Neuronal stem cell (in vitro differentiated cells): ENCODE results near the gene CLUH.

ENCODE experiments used
- DNase-seq: peaks from one replicate; pipeline ENCODE4 v3.0.0-alpha.2; 2013; ENCODE audit warnings: low spot score
- H2AFZ ChIP-seq: one replicate; pipeline ENCODE4 v1.6.1; 2013; ENCODE audit warnings: mild to moderate bottlenecking, low read length, inconsistent platforms
- H2AK5ac ChIP-seq: 2 replicates; pipeline ENCODE4 v1.6.1; 2013; ENCODE audit warnings: low read depth, mild to moderate bottlenecking, inconsistent platforms, low read length, moderate library complexity, mixed read lengths
- H2BK120ac ChIP-seq: 2 replicates; pipeline ENCODE4 v1.6.1; 2013; ENCODE audit warnings: low read depth, mild to moderate bottlenecking, inconsistent platforms, low read length, moderate library complexity, mixed read lengths
- H2BK12ac ChIP-seq: one replicate; pipeline ENCODE4 v1.6.1; 2013; ENCODE audit warnings: low read length, inconsistent platforms
- H2BK15ac ChIP-seq: 2 replicates; pipeline ENCODE4 v1.6.1; 2013; ENCODE audit warnings: mild to moderate bottlenecking, low read length, inconsistent platforms, mixed read lengths
- H2BK5ac ChIP-seq: one replicate; pipeline ENCODE4 v1.6.1; 2013; ENCODE audit warnings: inconsistent platforms, mild to moderate bottlenecking, low read length, moderate library complexity
- H3K14ac ChIP-seq: one replicate; pipeline ENCODE4 v1.6.1; 2013; ENCODE audit warnings: low read length, inconsistent platforms
- H3K18ac ChIP-seq: 2 replicates; pipeline ENCODE4 v1.6.1; 2013; ENCODE audit warnings: low read length, inconsistent platforms
- H3K23ac ChIP-seq: 2 replicates; pipeline ENCODE4 v1.6.1; 2013; ENCODE audit warnings: low read depth, mild to moderate bottlenecking, mixed read lengths, low read length, inconsistent platforms; ENCODE audit not compliant: poor library complexity
- H3K27ac ChIP-seq: replicated peaks from 3 replicates; pipeline ENCODE4 v1.5.1; 2013; ENCODE audit warnings: low read length, inconsistent platforms
- H3K27me3 ChIP-seq, 3 experiments: 2 replicates each; pipeline ENCODE4 v1.6.1; 2013; ENCODE audit warnings: low read length in 3 of 3, mild to moderate bottlenecking in 2 of 3, inconsistent platforms in 1 of 3, low read depth in 1 of 3, mixed read lengths in 1 of 3, moderate library complexity in 1 of 3; ENCODE audit not compliant: control insufficient read depth in 3 of 3, insufficient read depth in 3 of 3
- H3K36me3 ChIP-seq, 2 donors: replicated peaks in 1 of 2; 2 replicates each; pipeline ENCODE4 v1.6.1; 2013; ENCODE audit warnings: low read length in 2 of 2; ENCODE audit not compliant: control insufficient read depth in 2 of 2, insufficient read depth in 2 of 2
- H3K4ac ChIP-seq: 2 replicates; pipeline ENCODE4 v1.6.1; 2013; ENCODE audit warnings: inconsistent platforms, mild to moderate bottlenecking, low read length, moderate library complexity
- H3K4me1 ChIP-seq, 2 donors: 1 replicate in 1 of 2; 2 replicates in 1 of 2; pipeline ENCODE4 v1.6.1; 2013; ENCODE audit warnings: low read length in 2 of 2, low read depth in 1 of 2; ENCODE audit not compliant: control insufficient read depth in 2 of 2, insufficient read depth in 1 of 2
- H3K4me2 ChIP-seq: one replicate; pipeline ENCODE4 v1.6.1; 2013; ENCODE audit warnings: mild to moderate bottlenecking, low read length, inconsistent platforms; ENCODE audit not compliant: insufficient read depth, poor library complexity, severe bottlenecking
- H3K4me3 ChIP-seq, 2 donors: 2 replicates each; pipeline ENCODE4 v1.5.1; 2013; ENCODE audit warnings: low read length in 2 of 2, mild to moderate bottlenecking in 2 of 2, inconsistent platforms in 1 of 2, moderate library complexity in 1 of 2
- H3K79me1 ChIP-seq: one replicate; pipeline ENCODE4 v1.6.1; 2013; ENCODE audit warnings: low read depth, mild to moderate bottlenecking, inconsistent platforms, low read length, moderate library complexity
- H3K9ac ChIP-seq: one replicate; pipeline ENCODE4 v1.6.1; 2013; ENCODE audit warnings: mild to moderate bottlenecking, low read depth, low read length, inconsistent platforms; ENCODE audit not compliant: poor library complexity
- H3K9me3 ChIP-seq, 2 donors: replicated peaks in 1 of 2; 2 replicates each; pipeline versions ENCODE3 to v1.6.1; 2013; ENCODE audit warnings: low read length in 2 of 2, mild to moderate bottlenecking in 2 of 2, inconsistent platforms in 1 of 2, low read depth in 1 of 2, mixed read lengths in 1 of 2, moderate library complexity in 1 of 2; ENCODE audit not compliant: control insufficient read depth in 2 of 2, insufficient read depth in 1 of 2
- H4K8ac ChIP-seq: one replicate; pipeline ENCODE4 v1.6.1; 2013; ENCODE audit warnings: low read depth, mild to moderate bottlenecking, inconsistent platforms, low read length, moderate library complexity
- H4K91ac ChIP-seq: one replicate; pipeline ENCODE4 v1.6.1; 2013; ENCODE audit warnings: low read length, low read depth, mild to moderate bottlenecking, inconsistent platforms; ENCODE audit not compliant: poor library complexity
- WGBS, 2 donors: extraction: QIAGEN DNeasy Blood & Tissue Kit; methylation state at CpG; one replicate each; pipeline ENCODE4 v1.1.7; 2013; ENCODE audit warnings: missing lambda C conversion rate in 2 of 2, mixed read lengths in 1 of 2; ENCODE audit not compliant: insufficient read length in 2 of 2, insufficient replicate concordance in 1 of 2; ENCODE audit errors: extremely low coverage in 2 of 2; 5-methylcytosine and 5-hydroxymethylcytosine counted together

CLUH gene

GRCh38 chr17:2691965-2692780, 19.4 kb downstream of the CLUH start:
- H3K27ac ChIP-seq, result no peak overlapping the region
- no peak overlapping the region for H3K23ac ChIP-seq
- H3K4me1 ChIP-seq, result no peaks in the 10 kb centered on the region
- no peak overlapping the region for H2BK120ac ChIP-seq
- no peak overlapping the region for H4K8ac ChIP-seq
- H3K27me3 ChIP-seq, result no peaks in the 10 kb centered on the region
- no peaks in the 10 kb centered on the region for H3K9me3 ChIP-seq
- no peak overlapping the region for H2BK15ac ChIP-seq
- H2BK12ac ChIP-seq, result no peak overlapping the region
- DNase-seq, result no peak
- peak overlapping the region; percentile 66 for H2BK5ac ChIP-seq
- no peak overlapping the region for H4K91ac ChIP-seq
- WGBS, 2 donors, result no CpG with 5 or more reads among the region's 71 CpGs
- H3K18ac ChIP-seq, result no peak overlapping the region
- H2AFZ ChIP-seq, result no peak overlapping the region
- no peak overlapping the region for H3K9ac ChIP-seq
- no peak overlapping the region for H3K4me3 ChIP-seq
- no peak overlapping the region for H2AK5ac ChIP-seq
- peaks cover 7 to 51% of the 10 kb centered on the region in 2 donors for H3K36me3 ChIP-seq
- H3K4me2 ChIP-seq, result no peak overlapping the region
- H3K79me1 ChIP-seq, result peaks cover 2% of the 10 kb centered on the region
- H3K4ac ChIP-seq, result no peak overlapping the region
- peak overlapping the region; percentile 38 for H3K14ac ChIP-seq

GRCh38 chr17:2691069-2691871, 20.3 kb downstream of the CLUH start:
- H4K91ac ChIP-seq, result no peak overlapping the region
- H3K18ac ChIP-seq, result no peak overlapping the region
- H3K79me1 ChIP-seq, result peaks cover 2% of the 10 kb centered on the region
- H2BK5ac ChIP-seq, result peak overlapping the region; percentile 35
- H3K9ac ChIP-seq, result no peak overlapping the region
- H2BK15ac ChIP-seq, result no peak overlapping the region
- no peak overlapping the region for H3K4ac ChIP-seq
- no peaks in the 10 kb centered on the region for H3K9me3 ChIP-seq
- H3K14ac ChIP-seq, result no peak overlapping the region
- H2BK120ac ChIP-seq, result no peak overlapping the region
- no peaks in the 10 kb centered on the region for H3K27me3 ChIP-seq
- H3K4me2 ChIP-seq, result no peak overlapping the region
- H2AK5ac ChIP-seq, result no peak overlapping the region
- no peak overlapping the region for H3K23ac ChIP-seq
- H4K8ac ChIP-seq, result no peak overlapping the region
- H3K27ac ChIP-seq, result no peak overlapping the region
- H3K4me1 ChIP-seq, result no peaks in the 10 kb centered on the region
- H2AFZ ChIP-seq, result no peak overlapping the region
- peaks cover 5 to 43% of the 10 kb centered on the region in 2 donors for H3K36me3 ChIP-seq
- no peak overlapping the region for H3K4me3 ChIP-seq
- no peak overlapping the region for H2BK12ac ChIP-seq
- DNase-seq, result no peak
- no CpG with 5 or more reads among the region's 62 CpGs for WGBS, 2 donors

GRCh38 chr17:2690165-2691068, 21.1 kb downstream of the CLUH start:
- H2AK5ac ChIP-seq, result no peak overlapping the region
- H3K79me1 ChIP-seq, result peaks cover 2% of the 10 kb centered on the region
- peaks cover 4 to 36% of the 10 kb centered on the region in 2 donors for H3K36me3 ChIP-seq
- H2AFZ ChIP-seq, result no peak overlapping the region
- H4K91ac ChIP-seq, result no peak overlapping the region
- no peak overlapping the region for H3K18ac ChIP-seq
- WGBS, 2 donors, result no CpG with 5 or more reads among the region's 55 CpGs
- no peak overlapping the region for H4K8ac ChIP-seq
- no peaks in the 10 kb centered on the region for H3K9me3 ChIP-seq
- no peak overlapping the region for H3K4me3 ChIP-seq
- H2BK120ac ChIP-seq, result no peak overlapping the region
- no peak overlapping the region for H2BK15ac ChIP-seq
- H3K4me2 ChIP-seq, result no peak overlapping the region
- H2BK5ac ChIP-seq, result no peak overlapping the region
- no peak overlapping the region for H3K9ac ChIP-seq
- H3K4me1 ChIP-seq, result no peaks in the 10 kb centered on the region
- no peaks in the 10 kb centered on the region for H3K27me3 ChIP-seq
- no peak overlapping the region for H3K14ac ChIP-seq
- no peak overlapping the region for H2BK12ac ChIP-seq
- H3K4ac ChIP-seq, result no peak overlapping the region
- H3K23ac ChIP-seq, result peak overlapping the region; percentile 34
- H3K27ac ChIP-seq, result no peak overlapping the region
- no peak for DNase-seq
